ENCODE data around the gene CD1B. TPM values are rescaled to one million over a fixed set of nuclear protein-coding genes. Genes with fewer than 3 reads are reported as not detected.
"Not testable (repeated sequence)": the region's sequence is repeated elsewhere in the genome, so short reads cannot be mapped to it uniquely, and the experiment has no call there.

Gene CD1B
- total and polyA plus RNA-seq, 4 donors: 0.19 TPM; not detected in 3

DNA sequence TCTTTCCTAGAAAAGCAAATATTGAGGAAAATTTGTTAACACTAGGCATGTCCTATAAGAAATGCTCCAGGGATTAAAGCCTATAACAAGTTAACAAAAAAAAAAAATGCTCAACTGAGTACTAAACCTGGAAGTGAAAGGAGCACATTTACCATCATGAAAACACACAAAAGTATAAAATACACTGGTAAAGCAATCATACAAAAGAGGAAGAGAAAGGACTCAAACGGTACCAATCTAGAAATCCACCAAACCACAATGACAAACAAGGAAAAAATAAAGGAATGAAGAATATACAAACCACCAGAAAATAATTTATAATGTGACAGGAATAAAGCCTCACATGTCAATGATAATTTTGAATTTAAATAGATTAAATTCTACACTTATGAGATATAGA, 43.5 kb upstream of the CD1B start (continued):
- TF ChIP-seq, protein P1, sequence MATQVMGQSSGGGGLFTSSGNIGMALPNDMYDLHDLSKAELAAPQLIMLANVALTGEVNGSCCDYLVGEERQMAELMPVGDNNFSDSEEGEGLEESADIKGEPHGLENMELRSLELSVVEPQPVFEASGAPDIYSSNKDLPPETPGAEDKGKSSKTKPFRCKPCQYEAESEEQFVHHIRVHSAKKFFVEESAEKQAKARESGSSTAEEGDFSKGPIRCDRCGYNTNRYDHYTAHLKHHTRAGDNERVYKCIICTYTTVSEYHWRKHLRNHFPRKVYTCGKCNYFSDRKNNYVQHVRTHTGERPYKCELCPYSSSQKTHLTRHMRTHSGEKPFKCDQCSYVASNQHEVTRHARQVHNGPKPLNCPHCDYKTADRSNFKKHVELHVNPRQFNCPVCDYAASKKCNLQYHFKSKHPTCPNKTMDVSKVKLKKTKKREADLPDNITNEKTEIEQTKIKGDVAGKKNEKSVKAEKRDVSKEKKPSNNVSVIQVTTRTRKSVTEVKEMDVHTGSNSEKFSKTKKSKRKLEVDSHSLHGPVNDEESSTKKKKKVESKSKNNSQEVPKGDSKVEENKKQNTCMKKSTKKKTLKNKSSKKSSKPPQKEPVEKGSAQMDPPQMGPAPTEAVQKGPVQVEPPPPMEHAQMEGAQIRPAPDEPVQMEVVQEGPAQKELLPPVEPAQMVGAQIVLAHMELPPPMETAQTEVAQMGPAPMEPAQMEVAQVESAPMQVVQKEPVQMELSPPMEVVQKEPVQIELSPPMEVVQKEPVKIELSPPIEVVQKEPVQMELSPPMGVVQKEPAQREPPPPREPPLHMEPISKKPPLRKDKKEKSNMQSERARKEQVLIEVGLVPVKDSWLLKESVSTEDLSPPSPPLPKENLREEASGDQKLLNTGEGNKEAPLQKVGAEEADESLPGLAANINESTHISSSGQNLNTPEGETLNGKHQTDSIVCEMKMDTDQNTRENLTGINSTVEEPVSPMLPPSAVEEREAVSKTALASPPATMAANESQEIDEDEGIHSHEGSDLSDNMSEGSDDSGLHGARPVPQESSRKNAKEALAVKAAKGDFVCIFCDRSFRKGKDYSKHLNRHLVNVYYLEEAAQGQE (IDR thresholded peaks at IDR 0.05): no peak
- TF ChIP-seq FOXA2 (IDR thresholded peaks at IDR 0.05) (no peak), TAF1 (conservative IDR thresholded peaks at IDR 0.05) (no peak)

DNA sequence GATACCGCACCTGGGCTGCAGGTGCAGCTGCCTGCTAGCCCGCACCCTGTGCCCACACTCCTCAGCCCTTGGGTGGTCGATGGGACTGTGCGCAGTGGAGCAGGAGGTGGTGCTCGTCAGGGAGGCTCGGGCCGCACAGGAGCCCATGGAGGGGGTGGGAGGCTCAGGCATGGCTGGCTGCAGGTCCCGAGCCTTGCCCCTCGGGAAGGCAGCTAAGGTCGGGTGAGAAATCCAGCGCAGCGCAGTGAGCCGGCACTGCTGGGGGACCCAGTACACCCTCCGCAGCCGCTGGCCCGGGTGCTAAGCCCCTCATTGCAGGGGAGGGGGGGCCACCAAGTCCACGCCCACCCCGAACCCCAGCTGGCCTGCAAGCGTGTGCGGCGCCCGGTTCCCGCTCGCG, 42.8 kb upstream of the CD1B start:
- 93% methylated on average over 25 of the region's 25 CpGs for WGBS
- not testable (repeated sequence) for H3K9ac ChIP-seq (ENCODE audit: low read depth in 1 of 2, low read length in 2 of 2); H3K4me1 ChIP-seq (ENCODE audit: control insufficient read depth in 4 of 4, insufficient read depth in 4 of 4, low read length in 3 of 4); H3K27ac ChIP-seq (ENCODE audit: low read depth in 1 of 2, low read length in 2 of 2); H3K36me3 ChIP-seq (ENCODE audit: control insufficient read depth in 4 of 4, insufficient read depth in 3 of 4, low read depth in 1 of 4, low read length in 3 of 4); H3K4me3 ChIP-seq (ENCODE audit: low read depth in 1 of 3, low read length in 3 of 3); DNase-seq (ENCODE audit: low spot score); H3K9me3 ChIP-seq (ENCODE audit: control insufficient read depth in 4 of 4, low read length in 3 of 4); H3K27me3 ChIP-seq (ENCODE audit: control insufficient read depth in 4 of 4, insufficient read depth in 4 of 4, low read length in 3 of 4)

DNA sequence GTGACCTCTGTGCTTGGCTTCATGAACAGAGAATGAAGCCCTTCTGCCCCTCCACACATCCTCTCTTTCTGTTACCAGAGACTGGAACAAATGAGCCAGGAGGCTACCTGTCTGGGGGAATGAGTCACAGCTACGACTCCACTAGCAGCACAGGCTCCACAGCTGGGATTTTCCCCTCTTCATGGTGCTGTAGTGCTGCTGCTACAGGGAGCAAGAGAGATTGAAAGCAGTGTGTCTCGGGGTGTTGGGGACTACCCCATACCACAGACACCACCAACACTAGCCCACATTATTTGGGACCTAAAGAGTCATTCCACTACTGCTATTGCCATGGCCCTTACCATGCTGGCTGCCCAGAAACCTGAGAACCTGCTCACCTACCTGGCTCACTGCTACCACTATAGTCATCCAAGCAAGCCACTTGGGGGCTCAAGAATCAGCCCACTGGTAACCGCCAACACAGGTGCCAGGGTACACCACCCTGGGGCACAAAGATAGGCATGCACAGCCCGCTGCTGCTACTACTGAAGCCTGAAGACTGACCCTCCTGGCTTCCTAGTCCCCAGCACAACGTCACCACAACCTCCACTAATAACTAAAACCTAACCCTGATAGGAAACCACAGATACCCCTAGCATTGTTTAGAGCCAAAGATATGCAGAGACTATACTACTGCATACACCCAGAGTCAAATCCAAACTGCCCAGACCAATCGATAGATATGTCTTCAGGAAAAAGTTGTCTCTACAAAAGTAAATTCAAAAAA, 40.0 kb upstream of the CD1B start:
- TF ChIP-seq FOXA1 (IDR thresholded peaks at IDR 0.05) (no peak), NR2F2 (IDR thresholded peaks at IDR 0.05) (no peak), RAD21 (IDR thresholded peaks at IDR 0.05) (no peak), HNF4G (IDR thresholded peaks at IDR 0.05) (no peak), TAF1 (conservative IDR thresholded peaks at IDR 0.05) (no peak), HNF4A (conservative IDR thresholded peaks at IDR 0.05) (no peak), GABPA (IDR thresholded peaks at IDR 0.05 in 1 of 2, conservative IDR thresholded peaks at IDR 0.05 in 1 of 2) (no peak), JUND (IDR thresholded peaks at IDR 0.05) (no peak), SP1 (IDR thresholded peaks at IDR 0.05) (no peak), FOXA2 (IDR thresholded peaks at IDR 0.05) (no peak), EGR1 (IDR thresholded peaks at IDR 0.05; ENCODE audit: low read depth in 2 of 2) (no peak)
- TF ChIP-seq, protein P1 (IDR thresholded peaks at IDR 0.05): no peak
- TF ChIP-seq, protein P2, sequence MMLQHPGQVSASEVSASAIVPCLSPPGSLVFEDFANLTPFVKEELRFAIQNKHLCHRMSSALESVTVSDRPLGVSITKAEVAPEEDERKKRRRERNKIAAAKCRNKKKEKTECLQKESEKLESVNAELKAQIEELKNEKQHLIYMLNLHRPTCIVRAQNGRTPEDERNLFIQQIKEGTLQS (IDR thresholded peaks at IDR 0.05): no peak
- TF ChIP-seq, protein P3, sequence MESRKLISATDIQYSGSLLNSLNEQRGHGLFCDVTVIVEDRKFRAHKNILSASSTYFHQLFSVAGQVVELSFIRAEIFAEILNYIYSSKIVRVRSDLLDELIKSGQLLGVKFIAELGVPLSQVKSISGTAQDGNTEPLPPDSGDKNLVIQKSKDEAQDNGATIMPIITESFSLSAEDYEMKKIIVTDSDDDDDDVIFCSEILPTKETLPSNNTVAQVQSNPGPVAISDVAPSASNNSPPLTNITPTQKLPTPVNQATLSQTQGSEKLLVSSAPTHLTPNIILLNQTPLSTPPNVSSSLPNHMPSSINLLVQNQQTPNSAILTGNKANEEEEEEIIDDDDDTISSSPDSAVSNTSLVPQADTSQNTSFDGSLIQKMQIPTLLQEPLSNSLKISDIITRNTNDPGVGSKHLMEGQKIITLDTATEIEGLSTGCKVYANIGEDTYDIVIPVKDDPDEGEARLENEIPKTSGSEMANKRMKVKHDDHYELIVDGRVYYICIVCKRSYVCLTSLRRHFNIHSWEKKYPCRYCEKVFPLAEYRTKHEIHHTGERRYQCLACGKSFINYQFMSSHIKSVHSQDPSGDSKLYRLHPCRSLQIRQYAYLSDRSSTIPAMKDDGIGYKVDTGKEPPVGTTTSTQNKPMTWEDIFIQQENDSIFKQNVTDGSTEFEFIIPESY (IDR thresholded peaks at IDR 0.05): no peak
- TF ChIP-seq, protein P4, sequence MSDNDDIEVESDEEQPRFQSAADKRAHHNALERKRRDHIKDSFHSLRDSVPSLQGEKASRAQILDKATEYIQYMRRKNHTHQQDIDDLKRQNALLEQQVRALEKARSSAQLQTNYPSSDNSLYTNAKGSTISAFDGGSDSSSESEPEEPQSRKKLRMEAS (IDR thresholded peaks at IDR 0.05): no peak
- TF ChIP-seq, protein P5, sequence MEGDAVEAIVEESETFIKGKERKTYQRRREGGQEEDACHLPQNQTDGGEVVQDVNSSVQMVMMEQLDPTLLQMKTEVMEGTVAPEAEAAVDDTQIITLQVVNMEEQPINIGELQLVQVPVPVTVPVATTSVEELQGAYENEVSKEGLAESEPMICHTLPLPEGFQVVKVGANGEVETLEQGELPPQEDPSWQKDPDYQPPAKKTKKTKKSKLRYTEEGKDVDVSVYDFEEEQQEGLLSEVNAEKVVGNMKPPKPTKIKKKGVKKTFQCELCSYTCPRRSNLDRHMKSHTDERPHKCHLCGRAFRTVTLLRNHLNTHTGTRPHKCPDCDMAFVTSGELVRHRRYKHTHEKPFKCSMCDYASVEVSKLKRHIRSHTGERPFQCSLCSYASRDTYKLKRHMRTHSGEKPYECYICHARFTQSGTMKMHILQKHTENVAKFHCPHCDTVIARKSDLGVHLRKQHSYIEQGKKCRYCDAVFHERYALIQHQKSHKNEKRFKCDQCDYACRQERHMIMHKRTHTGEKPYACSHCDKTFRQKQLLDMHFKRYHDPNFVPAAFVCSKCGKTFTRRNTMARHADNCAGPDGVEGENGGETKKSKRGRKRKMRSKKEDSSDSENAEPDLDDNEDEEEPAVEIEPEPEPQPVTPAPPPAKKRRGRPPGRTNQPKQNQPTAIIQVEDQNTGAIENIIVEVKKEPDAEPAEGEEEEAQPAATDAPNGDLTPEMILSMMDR (IDR thresholded peaks at IDR 0.05; ENCODE audit: low read depth, low read length, missing input control): no peak
- no peak overlapping the region for H3K27ac ChIP-seq (ENCODE audit: low read depth in 1 of 2, low read length in 2 of 2)
- H3K4me3 ChIP-seq (ENCODE audit: low read depth in 1 of 3, low read length in 3 of 3): no peak overlapping the region
- peaks cover 0 to 7% (median 0%) of the 10 kb centered on the region in 4 donors for H3K27me3 ChIP-seq (ENCODE audit: control insufficient read depth in 4 of 4, insufficient read depth in 4 of 4, low read length in 3 of 4)
- 64% methylated on average over 6 of the region's 6 CpGs for WGBS
- no peak for DNase-seq (ENCODE audit: low spot score)
- no peaks in the 10 kb centered on the region for H3K36me3 ChIP-seq (ENCODE audit: control insufficient read depth in 4 of 4, insufficient read depth in 3 of 4, low read depth in 1 of 4, low read length in 3 of 4)
- no peaks in the 10 kb centered on the region for H3K4me1 ChIP-seq (ENCODE audit: control insufficient read depth in 4 of 4, insufficient read depth in 4 of 4, low read length in 3 of 4)
- H3K9ac ChIP-seq (ENCODE audit: low read depth in 1 of 2, low read length in 2 of 2): no peak overlapping the region
- peaks cover 0 to 6% (median 2%) of the 10 kb centered on the region in 4 donors for H3K9me3 ChIP-seq (ENCODE audit: control insufficient read depth in 4 of 4, low read length in 3 of 4)

Measured in liver (tissue), 9 donors.